Measurements from ENCODE around the gene MTRF1.
A peak's percentile ranks its signal among the peaks of the same experiment; 100 is the strongest.
"Not testable (repeated sequence)": the region's sequence is repeated elsewhere in the genome, so short reads cannot be mapped to it uniquely, and the experiment has no call there.

The MTRF1 gene

GRCh38 chr13:41222259-41222852 is 41.0 kb downstream of the MTRF1 start:
- peak; percentile 82 for DNase-seq

- no peak for DNase-seq
Measured at GRCh38 chr13:41220401-41220800, 43.0 kb downstream of the MTRF1 start.

- DNase-seq: no peak
Measured at GRCh38 chr13:41216160-41216559, 47.2 kb downstream of the MTRF1 start.

- DNase-seq: no peak
Measured at GRCh38 chr13:41213919-41214318, 49.5 kb downstream of the MTRF1 start.

GRCh38 chr13:41213316-41213715 is 50.1 kb downstream of the MTRF1 start:
- no peak for DNase-seq

- no peak for DNase-seq
Measured at GRCh38 chr13:41212881-41213280, 50.5 kb downstream of the MTRF1 start.

- no peak for DNase-seq
Measured at GRCh38 chr13:41211062-41211461, 52.3 kb downstream of the MTRF1 start.

GRCh38 chr13:41206467-41206866 is 56.9 kb downstream of the MTRF1 start:
- no peak for DNase-seq

- no peak for DNase-seq
Measured at GRCh38 chr13:41203810-41204209, 59.6 kb downstream of the MTRF1 start.

GRCh38 chr13:41200126-41200525 is 63.2 kb downstream of the MTRF1 start:
- no peak for DNase-seq

- peak; percentile 20 for DNase-seq
Measured at GRCh38 chr13:41199526-41199925, 63.9 kb downstream of the MTRF1 start.

GRCh38 chr13:41199079-41199478 is 64.3 kb downstream of the MTRF1 start:
- DNase-seq: no peak

- DNase-seq: peak; percentile 69
Measured at GRCh38 chr13:41196620-41197019, 66.8 kb downstream of the MTRF1 start.

GRCh38 chr13:41196011-41196410 is 67.4 kb downstream of the MTRF1 start:
- DNase-seq: no peak

GRCh38 chr13:41193919-41194824 is 69.2 kb downstream of the MTRF1 start, which contains the start of gene KBTBD7:
TSS of gene KBTBD7 (minus strand) at chr13:41194569. CDS start at chr13:41194257, 312 bp downstream.
- DNase-seq: peak; percentile 98

GRCh38 chr13:41193469-41193868 is 69.9 kb downstream of the MTRF1 start:
- no peak for DNase-seq

- DNase-seq: no peak
Measured at GRCh38 chr13:41188584-41188983, 74.8 kb downstream of the MTRF1 start.

GRCh38 chr13:41186481-41186880 is 76.9 kb downstream of the MTRF1 start:
- no peak for DNase-seq

- DNase-seq: no peak
Measured at GRCh38 chr13:41182231-41182630, 81.1 kb downstream of the MTRF1 start.

GRCh38 chr13:41179593-41180250 is 83.7 kb downstream of the MTRF1 start:
- no peak for DNase-seq

- peak; percentile 14 for DNase-seq
Measured at GRCh38 chr13:41178040-41178439, 85.3 kb downstream of the MTRF1 start.

- DNase-seq: peak; percentile 33
Measured at GRCh38 chr13:41177616-41178015, 85.8 kb downstream of the MTRF1 start.

GRCh38 chr13:41175576-41175975 is 87.8 kb downstream of the MTRF1 start:
- DNase-seq: not testable (repeated sequence)
